PC-3 (cell line): ENCODE data around the gene SLC9A3. TPM values are rescaled to one million over a fixed set of nuclear protein-coding genes. Genes with fewer than 3 reads are reported as not detected.
"Not testable (repeated sequence)": the region's sequence is repeated elsewhere in the genome, so short reads cannot be mapped to it uniquely, and the experiment has no call there.

ENCODE experiments used
- ATAC-seq: fragments of 200-7000 bp; cut with Tn5 transposase; 2 replicates; pipeline ENCODE4 v1.9.1; 2020; ENCODE audit warnings: mild to moderate bottlenecking, moderate library complexity
- BruUV-seq: library from RNA; stranded (reverse); fragments of 400-500 nt; replicated peaks from 2 replicates; lab custom pipeline; 2021; lab: Mats Ljungman, UMichigan
- CTCF ChIA-PET: fragments of 300-600 bp; sonication (Branson Sonifier 250); formaldehyde crosslinking; loops from one replicate; lab custom pipeline; 2022; ENCODE audit warnings: antibody characterized with exemption; lab: Charles Lee
- POLR2A ChIA-PET: fragments of 300-600 bp; sonication (Branson Sonifier 250); formaldehyde crosslinking; loops from one replicate; lab custom pipeline; 2022; ENCODE audit warnings: antibody characterized with exemption; ENCODE audit not compliant: unreplicated experiment; lab: Charles Lee
- DNase-seq: peaks from one replicate; pipeline ENCODE4 v3.0.0-alpha.2; 2015
- H2AFZ ChIP-seq: fragments of 300-600 bp; sonication (generic); 2 replicates; pipeline ENCODE4 v1.6.0; 2016; ENCODE audit warnings: antibody characterized with exemption, low read length
- H3F3A ChIP-seq: fragments of 300-600 bp; sonication (generic); one replicate; pipeline ENCODE4 v1.6.0; 2017; ENCODE audit warnings: antibody characterized with exemption, low read length, control low read depth, mild to moderate bottlenecking; ENCODE audit not compliant: unreplicated experiment
- H3K27ac ChIP-seq: fragments of 300-600 bp; sonication (generic); 2 replicates; pipeline ENCODE4 v1.5.1; 2016; ENCODE audit warnings: mild to moderate bottlenecking, low read length
- H3K27me3 ChIP-seq: fragments of 300-600 bp; sonication (generic); 2 replicates; pipeline ENCODE4 v1.6.1; 2016; ENCODE audit warnings: low read length, mixed read lengths
- H3K36me3 ChIP-seq: fragments of 300-600 bp; sonication (generic); 2 replicates; pipeline ENCODE4 v1.6.1; 2016; ENCODE audit warnings: low read depth, mixed run types, low read length, mixed read lengths
- H3K4me1 ChIP-seq: fragments of 300-600 bp; sonication (generic); 2 replicates; pipeline ENCODE4 v1.5.1; 2016; ENCODE audit warnings: low read length; ENCODE audit not compliant: insufficient read depth
- H3K4me2 ChIP-seq: fragments of 300-600 bp; sonication (generic); 2 replicates; pipeline ENCODE4 v1.6.0; 2016; ENCODE audit warnings: low read length
- H3K4me3 ChIP-seq: fragments of 300-600 bp; sonication (generic); 2 replicates; pipeline ENCODE4 v1.5.1; 2016; ENCODE audit warnings: mild to moderate bottlenecking, low read length, mixed read lengths
- H3K79me2 ChIP-seq: fragments of 300-600 bp; sonication (generic); 2 replicates; pipeline ENCODE4 v1.6.1; 2017; ENCODE audit warnings: low read length, mixed read lengths
- H3K9ac ChIP-seq: fragments of 300-600 bp; sonication (generic); 2 replicates; pipeline ENCODE4 v1.6.0; 2016; ENCODE audit warnings: mild to moderate bottlenecking, low read length
- H3K9me2 ChIP-seq: fragments of 300-600 bp; sonication (generic); replicated peaks from 2 replicates; pipeline ENCODE4 v1.6.1; 2016; ENCODE audit warnings: mixed run types, low read length, mixed read lengths
- H3K9me3 ChIP-seq: fragments of 300-600 bp; sonication (generic); 2 replicates; pipeline ENCODE4 v1.6.1; 2016; ENCODE audit warnings: low read length, mixed read lengths
- H4K20me1 ChIP-seq: fragments of 300-600 bp; sonication (generic); 2 replicates; pipeline ENCODE4 v1.6.1; 2016; ENCODE audit warnings: low read length, mixed read lengths
- CTCF ChIP-seq: fragments of 300-600 bp; sonication (generic); conservative IDR thresholded peaks from 2 replicates; pipeline ENCODE4 v1.5.1; 2017; ENCODE audit warnings: antibody characterized with exemption, low read depth, mild to moderate bottlenecking, low read length
- EZH2 ChIP-seq: fragments of 300-600 bp; sonication (generic); IDR thresholded peaks from one replicate; pipeline ENCODE4 v1.6.1; 2017; ENCODE audit warnings: antibody characterized with exemption, mild to moderate bottlenecking, low read length; ENCODE audit not compliant: unreplicated experiment
- EZH2phosphoT487 ChIP-seq: fragments of 300-600 bp; sonication (generic); IDR thresholded peaks from 2 replicates; pipeline ENCODE4 v1.6.1; 2018; ENCODE audit warnings: mild to moderate bottlenecking, antibody characterized with exemption, low read length, borderline replicate concordance
- intact Hi-C: fragments of 100-400 bp; cut with micrococcal nuclease; formaldehyde crosslinking; loops from 2 replicates; pipeline ENCODE4 v1.9.0; 2023
- total RNA-seq: library from RNA; depleted of rRNA; stranded (reverse); fragments of >200 nt; gene quantifications from 2 replicates; pipeline ENCODE4 v1.2.3, GENCODE V29; 2014

Gene SLC9A3
- total RNA-seq, 1 experiment from 2014 or later, result 4.9 TPM

GRCh38 chr5:558326-558725, 34.1 kb upstream of the SLC9A3 start:
- CTCF ChIA-PET, result no interaction called here
- DNase-seq (no peak), ATAC-seq (no peak)
- BruUV-seq, result no TSS peak
- Histone ChIP-seq H3K9ac (no peak overlapping the region), H3K36me3 (no peaks in the 10 kb centered on the region), H3K9me2 (no peaks in the 10 kb centered on the region), H3F3A (no peaks in the 10 kb centered on the region), H3K27me3 (no peaks in the 10 kb centered on the region), H3K4me2 (no peak overlapping the region), H2AFZ (no peak overlapping the region), H3K27ac (no peak overlapping the region), H3K79me2 (no peaks in the 10 kb centered on the region), H3K4me1 (no peaks in the 10 kb centered on the region), H4K20me1 (no peaks in the 10 kb centered on the region), H3K9me3 (no peaks in the 10 kb centered on the region), H3K4me3 (no peak overlapping the region)
- intact Hi-C loops, result no loop called here
- TF ChIP-seq CTCF (no peak), EZH2phosphoT487 (no peak), EZH2 (no peak)
- POLR2A ChIA-PET, result no interaction called here

GRCh38 chr5:557917-558316, 33.7 kb upstream of the SLC9A3 start:
- H3K4me1 ChIP-seq, H2AFZ ChIP-seq, H3K27ac ChIP-seq, H3K27me3 ChIP-seq, BruUV-seq, ATAC-seq, H3K4me3 ChIP-seq, POLR2A ChIA-PET, H3K9me3 ChIP-seq, H3K9ac ChIP-seq, CTCF ChIA-PET, H3K79me2 ChIP-seq, H3F3A ChIP-seq, H3K4me2 ChIP-seq, intact Hi-C loops, DNase-seq, H3K36me3 ChIP-seq, H4K20me1 ChIP-seq, H3K9me2 ChIP-seq: not testable (repeated sequence)

GRCh38 chr5:556909-557441, 32.7 kb upstream of the SLC9A3 start:
- no peak for ATAC-seq
- no peak for TF ChIP-seq EZH2phosphoT487
- no peak for TF ChIP-seq EZH2
- no peak for TF ChIP-seq CTCF
- no peak for DNase-seq
- no peaks in the 10 kb centered on the region for H3K4me1 ChIP-seq
- intact Hi-C loops, result no loop called here
- H3K79me2 ChIP-seq, result no peaks in the 10 kb centered on the region
- no peaks in the 10 kb centered on the region for H3K36me3 ChIP-seq
- no TSS peak for BruUV-seq
- H3F3A ChIP-seq, result no peaks in the 10 kb centered on the region
- no peaks in the 10 kb centered on the region for H4K20me1 ChIP-seq
- H3K27me3 ChIP-seq, result no peaks in the 10 kb centered on the region
- no peak overlapping the region for H3K4me2 ChIP-seq
- H3K9ac ChIP-seq, result no peak overlapping the region
- no peak overlapping the region for H2AFZ ChIP-seq
- no peak overlapping the region for H3K27ac ChIP-seq
- POLR2A ChIA-PET, result no interaction called here
- H3K9me2 ChIP-seq, result no peaks in the 10 kb centered on the region
- no peaks in the 10 kb centered on the region for H3K9me3 ChIP-seq
- H3K4me3 ChIP-seq, result no peak overlapping the region
- CTCF ChIA-PET, result no interaction called here
